GM12873 (cell line): ENCODE results near the gene RASGRP1.

Experiments used
- CTCF ChIP-seq: IDR thresholded peaks from 2 replicates; pipeline ENCODE4 v1.5.1; 2012; ENCODE audit warnings: low read depth, mild to moderate bottlenecking, moderate library complexity, low read length, control low read depth; ENCODE audit not compliant: insufficient read depth; ENCODE audit errors: missing control alignments

Gene RASGRP1

GRCh38 chr15:38541026-38541425 lies 23.6 kb downstream of the RASGRP1 start:
- TF ChIP-seq CTCF = no peak

GRCh38 chr15:38540510-38540909 lies 24.1 kb downstream of the RASGRP1 start:
- no peak for TF ChIP-seq CTCF

- no peak for TF ChIP-seq CTCF
Observed at GRCh38 chr15:38539008-38539343, 25.6 kb downstream of the RASGRP1 start.

- TF ChIP-seq CTCF = no peak
Observed at GRCh38 chr15:38538328-38539007, 26.1 kb downstream of the RASGRP1 start.

GRCh38 chr15:38536201-38536676 lies 28.4 kb downstream of the RASGRP1 start:
- no peak for TF ChIP-seq CTCF

GRCh38 chr15:38535491-38536200 lies 29.0 kb downstream of the RASGRP1 start:
- TF ChIP-seq CTCF = no peak

- no peak for TF ChIP-seq CTCF
Observed at GRCh38 chr15:38534691-38535090, 29.9 kb downstream of the RASGRP1 start.
